H1 (cell line): ENCODE data around the gene LOXL4. TPM values are rescaled to one million over a fixed set of nuclear protein-coding genes. Genes with fewer than 3 reads are reported as not detected.

Experiments used
- CTCF ChIA-PET: fragments of 300-600 bp; sonication (Branson Sonifier 250); formaldehyde crosslinking; loops from one replicate; lab custom pipeline; 2021; ENCODE audit not compliant: partially characterized antibody; lab: Charles Lee
- POLR2A ChIA-PET: fragments of 300-600 bp; sonication (Branson Sonifier 250); formaldehyde crosslinking; loops from one replicate; lab custom pipeline; 2021; ENCODE audit warnings: inconsistent platforms; ENCODE audit not compliant: partially characterized antibody; lab: Charles Lee
- DNase-seq, 2 experiments: peaks; one replicate each; pipeline versions ENCODE4 v3.0.0 to v3.0.0-alpha.2; 2010 to 2022; ENCODE audit warnings: low spot score in 2 of 2, low read depth in 1 of 2, mixed read lengths in 1 of 2
- FAIRE-seq: peaks from 2 replicates; lab custom pipeline; 2011; peaks lifted over from hg19 to GRCh38; lab: Jason Lieb, UNC
- H2AFZ ChIP-seq: 2 replicates; pipeline ENCODE4 v1.8.1; 2012; ENCODE audit warnings: low read length, inconsistent platforms
- H2AK5ac ChIP-seq: 2 replicates; pipeline ENCODE4 v1.6.1; 2013; ENCODE audit warnings: low read depth, low read length
- H2BK120ac ChIP-seq: replicated peaks from 2 replicates; pipeline ENCODE3; 2013; ENCODE audit warnings: low read depth, low read length, inconsistent platforms
- H2BK12ac ChIP-seq: 2 replicates; pipeline ENCODE4 v1.6.1; 2013; ENCODE audit warnings: low read depth, low read length
- H2BK15ac ChIP-seq: 2 replicates; pipeline ENCODE4 v1.6.1; 2013; ENCODE audit warnings: low read length
- H2BK20ac ChIP-seq: 2 replicates; pipeline ENCODE4 v1.6.1; 2013; ENCODE audit warnings: low read length
- H2BK5ac ChIP-seq: 2 replicates; pipeline ENCODE4 v1.6.1; 2013; ENCODE audit warnings: low read depth, low read length
- H3K14ac ChIP-seq: 2 replicates; pipeline ENCODE4 v1.6.1; 2013; ENCODE audit warnings: inconsistent platforms; ENCODE audit not compliant: insufficient read length
- H3K18ac ChIP-seq: 2 replicates; pipeline ENCODE4 v1.6.1; 2013; ENCODE audit warnings: low read length; ENCODE audit errors: extremely low read depth
- H3K23ac ChIP-seq: 2 replicates; pipeline ENCODE4 v1.6.1; 2013; ENCODE audit warnings: inconsistent platforms; ENCODE audit not compliant: insufficient read length
- H3K23me2 ChIP-seq: 2 replicates; pipeline ENCODE4 v1.6.1; 2013; ENCODE audit warnings: low read depth, low read length
- H3K27ac ChIP-seq: 2 replicates; pipeline ENCODE4 v1.6.1; 2011; ENCODE audit warnings: low read depth, low read length, inconsistent platforms
- H3K27me3 ChIP-seq, 4 experiments: replicated peaks in 1 of 4; 1 replicate in 1 of 4; 2 replicates in 3 of 4; pipeline versions ENCODE4 v1.6.1 to v1.8.1; 2011 to 2013; ENCODE audit warnings: low read length in 3 of 4, mild to moderate bottlenecking in 3 of 4, inconsistent platforms in 2 of 4, mixed read lengths in 2 of 4, moderate library complexity in 1 of 4; ENCODE audit not compliant: control insufficient read depth in 3 of 4, insufficient read depth in 3 of 4; ENCODE audit errors: extremely low read depth in 1 of 4
- H3K36me3 ChIP-seq, 4 experiments: 2 replicates each; pipeline versions ENCODE4 v1.6.1 to v1.8.1; 2011 to 2013; ENCODE audit warnings: mild to moderate bottlenecking in 4 of 4, low read length in 3 of 4, moderate library complexity in 2 of 4, control low read depth in 1 of 4, inconsistent platforms in 1 of 4; ENCODE audit not compliant: insufficient read depth in 4 of 4, control insufficient read depth in 2 of 4
- H3K4ac ChIP-seq: replicated peaks from 2 replicates; pipeline ENCODE3; 2013; ENCODE audit warnings: low read length, low read depth, mixed read lengths, inconsistent platforms; ENCODE audit not compliant: insufficient read length
- H3K4me1 ChIP-seq, 4 experiments: replicated peaks in 1 of 4; 1 replicate in 1 of 4; 2 replicates in 3 of 4; pipeline versions ENCODE4 v1.6.1 to v1.8.1; 2011 to 2013; ENCODE audit warnings: low read length in 3 of 4, inconsistent platforms in 2 of 4, mixed read lengths in 1 of 4; ENCODE audit not compliant: insufficient read depth in 4 of 4, control insufficient read depth in 3 of 4
- H3K4me2 ChIP-seq, 2 experiments: 2 replicates each; pipeline versions ENCODE4 v1.6.1 to v1.8.1; 2011 to 2013; ENCODE audit warnings: low read depth in 2 of 2, low read length in 2 of 2, control low read depth in 1 of 2, inconsistent platforms in 1 of 2, mild to moderate bottlenecking in 1 of 2; ENCODE audit not compliant: insufficient read depth in 1 of 2
- H3K4me3 ChIP-seq, 4 experiments: fragments of 200-600, 300-600 bp in 1 of 4; sonication (generic), shearing (Covaris generic), sonication (Bioruptor Twin) in 1 of 4; 2 replicates each; pipeline versions ENCODE4 v1.5.1 to v1.8.1; 2011 to 2016; ENCODE audit warnings: low read length in 4 of 4, low read depth in 3 of 4, control low read depth in 2 of 4, inconsistent platforms in 2 of 4, mild to moderate bottlenecking in 2 of 4, mixed read lengths in 1 of 4, moderate library complexity in 1 of 4; ENCODE audit not compliant: insufficient read depth in 2 of 4; ENCODE audit errors: extremely low read depth in 1 of 4
- H3K56ac ChIP-seq: replicated peaks from 2 replicates; pipeline ENCODE3; 2013; ENCODE audit warnings: low read depth, mild to moderate bottlenecking, mixed read lengths, low read length, inconsistent platforms; ENCODE audit not compliant: insufficient read length
- H3K79me1 ChIP-seq: 2 replicates; pipeline ENCODE4 v1.6.1; 2013; ENCODE audit warnings: low read depth, low read length, control low read depth
- H3K79me2 ChIP-seq, 2 experiments: 2 replicates each; pipeline versions ENCODE4 v1.6.1 to v1.8.1; 2012 to 2013; ENCODE audit warnings: low read length in 2 of 2, mild to moderate bottlenecking in 2 of 2, inconsistent platforms in 1 of 2; ENCODE audit not compliant: insufficient read depth in 2 of 2, control insufficient read depth in 1 of 2
- H3K9ac ChIP-seq, 4 experiments: replicated peaks in 1 of 4; 1 replicate in 1 of 4; 2 replicates in 3 of 4; pipeline versions ENCODE4 v1.6.1 to v1.8.1; 2011 to 2013; ENCODE audit warnings: low read depth in 3 of 4, low read length in 3 of 4, control low read depth in 2 of 4, mild to moderate bottlenecking in 2 of 4, moderate library complexity in 2 of 4, inconsistent platforms in 1 of 4; ENCODE audit errors: extremely low read depth in 1 of 4
- H3K9me3 ChIP-seq, 2 experiments: 2 replicates each; pipeline versions ENCODE4 v1.6.1 to v1.8.1; 2012 to 2013; ENCODE audit warnings: mild to moderate bottlenecking in 2 of 2, moderate library complexity in 2 of 2, control low read depth in 1 of 2, inconsistent platforms in 1 of 2, low read depth in 1 of 2, low read length in 1 of 2, mixed read lengths in 1 of 2; ENCODE audit not compliant: insufficient read depth in 2 of 2
- H4K20me1 ChIP-seq, 2 experiments: replicated peaks in 1 of 2; 2 replicates each; pipeline versions ENCODE3 to v1.8.1; 2011 to 2013; ENCODE audit warnings: inconsistent platforms in 2 of 2, low read length in 2 of 2, mild to moderate bottlenecking in 1 of 2; ENCODE audit not compliant: insufficient read depth in 2 of 2, control insufficient read depth in 1 of 2
- H4K5ac ChIP-seq: 2 replicates; pipeline ENCODE4 v1.6.1; 2013; ENCODE audit warnings: low read length, low read depth, mixed read lengths, inconsistent platforms; ENCODE audit not compliant: insufficient read length
- H4K8ac ChIP-seq: 2 replicates; pipeline ENCODE4 v1.8.0; 2013; ENCODE audit warnings: mild to moderate bottlenecking, moderate library complexity, low read length, inconsistent platforms; ENCODE audit not compliant: insufficient read depth; ENCODE audit errors: extremely low read depth
- H4K91ac ChIP-seq: replicated peaks from 2 replicates; pipeline ENCODE3; 2013; ENCODE audit warnings: low read length, mixed read lengths, inconsistent platforms; ENCODE audit not compliant: insufficient read length
- ATF2 ChIP-seq: IDR thresholded peaks from 2 replicates; pipeline ENCODE4 v1.6.1; 2012; ENCODE audit warnings: low read length, inconsistent platforms
- CTBP2 ChIP-seq: IDR thresholded peaks from 2 replicates; pipeline ENCODE4 v1.7.0; 2011; ENCODE audit warnings: borderline replicate concordance, mild to moderate bottlenecking, moderate library complexity, mixed read lengths, low read length; ENCODE audit not compliant: insufficient read depth, insufficient read length
- E2F6 ChIP-seq: IDR thresholded peaks from 2 replicates; pipeline ENCODE4 v1.6.1; 2012; ENCODE audit warnings: inconsistent platforms
- EGR1 ChIP-seq: IDR thresholded peaks from 2 replicates; pipeline ENCODE4 v1.6.1; 2011; ENCODE audit warnings: low read depth, low read length, borderline replicate concordance
- HDAC2 ChIP-seq, 2 experiments: fragments of 300-600 bp in 1 of 2; sonication (generic) in 1 of 2; IDR thresholded peaks; 2 replicates each; pipeline ENCODE4 v1.6.1; 2011 to 2012; ENCODE audit warnings: low read depth in 2 of 2, low read length in 2 of 2, mild to moderate bottlenecking in 2 of 2, moderate library complexity in 2 of 2, borderline replicate concordance in 1 of 2, inconsistent platforms in 1 of 2
- NANOG ChIP-seq: IDR thresholded peaks from 2 replicates; pipeline ENCODE4 v1.6.1; 2011; ENCODE audit warnings: low read length, low read depth, mild to moderate bottlenecking, inconsistent platforms; ENCODE audit not compliant: insufficient read depth, poor library complexity, severe bottlenecking
- RAD21 ChIP-seq, 2 experiments: IDR thresholded peaks in 1 of 2; conservative IDR thresholded peaks in 1 of 2; 2 replicates each; pipeline ENCODE4 v1.6.1; 2011; ENCODE audit warnings: low read depth in 2 of 2, low read length in 2 of 2, improper control_type of control experiment in 1 of 2, inconsistent platforms in 1 of 2, mild to moderate bottlenecking in 1 of 2, moderate library complexity in 1 of 2
- RNF2 ChIP-seq: fragments of 200-900, 300-1000 bp; sonication (generic); IDR thresholded peaks from 2 replicates; pipeline ENCODE4 v1.7.1; 2016; ENCODE audit warnings: borderline replicate concordance, low read depth, mild to moderate bottlenecking, antibody characterized with exemption, low read length; ENCODE audit not compliant: poor library complexity, severe bottlenecking; ENCODE audit errors: missing control alignments
- SIRT6 ChIP-seq: IDR thresholded peaks from one replicate; pipeline ENCODE4 v1.7.1; 2012; ENCODE audit warnings: low read length, inconsistent platforms
- WGBS, 2 experiments: shearing (Covaris generic) in 1 of 2; methylation state at CpG; one replicate each; pipeline versions ENCODE4 v1.1.6 to v1.1.7; 2013 to 2015; ENCODE audit warnings: low lambda C conversion rate in 2 of 2, mixed read lengths in 2 of 2, inconsistent platforms in 1 of 2, low coverage in 1 of 2, missing lambda C conversion rate in 1 of 2; ENCODE audit not compliant: insufficient replicate concordance in 2 of 2, insufficient coverage in 1 of 2, insufficient read length in 1 of 2; ENCODE audit errors: extremely low coverage in 1 of 2, missing lambda C conversion rate in 1 of 2; 5-methylcytosine and 5-hydroxymethylcytosine counted together
- polyA plus RNA-seq, 7 experiments: library from polyadenylated mRNA; depleted of rRNA in 3 of 7; stranded (reverse) in 5 of 7; unstranded in 2 of 7; fragments of >200 nt in 5 of 7; fragments of 200-250 nt in 2 of 7; gene quantifications; 1 replicate in 5 of 7; 2 replicates in 1 of 7; 4 replicates in 1 of 7; pipeline versions ENCODE4 v1.2.1 to v1.2.3, GENCODE V29; 2011 to 2013; ENCODE audit warnings: missing spikeins in 2 of 7, mixed read lengths in 2 of 7
- total RNA-seq: library from RNA; stranded (reverse); fragmentation: NEBNext Ultra II Directional; extraction: Animal tissue kit (Norgen Biotek cat#: 25700); gene quantifications from 2 replicates; pipeline ENCODE4 v1.2.1, GENCODE V29; 2021

Gene LOXL4
- total and polyA plus RNA-seq, 2 of the 8 experiments (the other 6 are each of a cell fraction or from before 2014, with no cell fraction given): 0.13 to 0.27 TPM

GRCh38 chr10:98272245-98272644 is 4.3 kb upstream of the LOXL4 start:
- Histone ChIP-seq H3K14ac (no peak overlapping the region), H2BK5ac (0 out of 2 replicates have a peak overlapping the region, but pooled peaks have one; percentile 2), H3K4me3 (no peak overlapping the region), H4K8ac (no peak overlapping the region), H3K27ac (no peak overlapping the region), H3K4me1 (peaks cover 0 to 16% (median 9%) of the 10 kb centered on the region in 4 experiments; a peak in 6 of 7 replicates), H3K4ac (no peak overlapping the region), H3K9me3 (no peaks in the 10 kb centered on the region), H4K91ac (peak overlapping the region; percentile 15), H3K9ac (no peak overlapping the region), H2BK15ac (no peak overlapping the region), H3K79me1 (no peaks in the 10 kb centered on the region), H4K20me1 (no peaks in the 10 kb centered on the region), H3K4me2 (no peak overlapping the region), H2BK20ac (0 out of 2 replicates have a peak overlapping the region, but pooled peaks have one; percentile 48), H2AFZ (no peak overlapping the region), H3K18ac (no peak overlapping the region), H3K23me2 (peaks cover 2% of the 10 kb centered on the region; the same call in 1 of the 2 replicates), H2BK12ac (peak overlapping the region; percentile 53; the same call in 1 of the 2 replicates), H3K79me2 (no peaks in the 10 kb centered on the region), H2BK120ac (no peak overlapping the region), H3K27me3 (peaks cover 0 to 12% (median 5%) of the 10 kb centered on the region in 4 experiments; a peak in 4 of 7 replicates), H4K5ac (no peak overlapping the region), H3K23ac (no peak overlapping the region), H3K36me3 (no peaks in the 10 kb centered on the region), H2AK5ac (no peak overlapping the region), H3K56ac (no peak overlapping the region)
- CTCF ChIA-PET: interaction anchor here (1.2 to 3.8 kb wide), 9 partner anchors 9 to 60 kb away, joined by 3 to 24 read pairs (median 9); no protein-coding TSS in a partner anchor
- WGBS, 2 experiments: 83% methylated on average over 8 of the region's 8 CpGs; no CpG with 5 or more reads in 1 of the 2 experiments
- POLR2A ChIA-PET: no interaction called here
- DNase-seq (no peak), FAIRE-seq (no peak)
- TF ChIP-seq CTBP2: no peak
- TF ChIP-seq SIRT6: no peak
- no peak for TF ChIP-seq ATF2
- no peak for TF ChIP-seq RNF2
- no peak for TF ChIP-seq E2F6
- TF ChIP-seq EGR1: no peak
- no peak for TF ChIP-seq RAD21 (IDR thresholded peaks at IDR 0.05 in 1 of 2, conservative IDR thresholded peaks at IDR 0.05 in 1 of 2; ENCODE audit: low read depth in 2 of 2, low read length in 2 of 2)
- no peak for TF ChIP-seq HDAC2 (IDR thresholded peaks at IDR 0.05; ENCODE audit: borderline replicate concordance in 1 of 2, low read depth in 2 of 2, low read length in 2 of 2)
- TF ChIP-seq NANOG: no peak
